Esophagus squamous epithelium (tissue), 5 donors: ENCODE data around the gene IKZF4. TPM values are rescaled to one million over a fixed set of nuclear protein-coding genes. Genes with fewer than 3 reads are reported as not detected.
"Not testable (repeated sequence)": the region's sequence is repeated elsewhere in the genome, so short reads cannot be mapped to it uniquely, and the experiment has no call there.

Source experiments
- DNase-seq: peaks from one replicate; lab custom pipeline; 2025; lab: John Stamatoyannopoulos, UW
- H3K27ac ChIP-seq, 4 donors: fragments of 200-600 bp; sonication (generic); one replicate each; pipeline ENCODE4 v1.5.1; 2016 to 2019; ENCODE audit warnings: mild to moderate bottlenecking in 1 of 4
- H3K27me3 ChIP-seq, 4 donors: fragments of 200-600 bp; sonication (generic); 1 replicate in 3 of 4; 2 replicates in 1 of 4; pipeline versions ENCODE4 v1.5.1 to v1.6.0; 2017 to 2021; ENCODE audit warnings: antibody characterized with exemption in 1 of 4
- H3K36me3 ChIP-seq, 3 donors: fragments of 200-600 bp; sonication (generic); one replicate each; pipeline ENCODE4 v1.5.1; 2016 to 2019
- H3K4me1 ChIP-seq, 3 donors: fragments of 200-600 bp; sonication (generic); one replicate each; pipeline ENCODE4 v1.5.1; 2017 to 2019
- H3K4me3 ChIP-seq, 4 donors: fragments of 200-600 bp; sonication (generic); 1 replicate in 3 of 4; 2 replicates in 1 of 4; pipeline ENCODE4 v1.5.1; 2016 to 2019; ENCODE audit warnings: mild to moderate bottlenecking in 2 of 4, moderate library complexity in 1 of 4
- H3K9me3 ChIP-seq, 3 donors: fragments of 200-600 bp; sonication (generic); one replicate each; pipeline ENCODE4 v1.5.1; 2016 to 2019
- CTCF ChIP-seq, 6 experiments: fragments of 450-650 bp in 4 of 6; fragments of 200-600 bp in 2 of 6; sonication (generic) in 2 of 6; IDR thresholded peaks; one replicate each; pipeline ENCODE4 v1.5.1; 2016 to 2019; ENCODE audit warnings: antibody characterized with exemption in 6 of 6, mild to moderate bottlenecking in 4 of 6, moderate library complexity in 4 of 6
- POLR2A ChIP-seq, 4 donors: fragments of 450-650 bp; IDR thresholded peaks; one replicate each; pipeline ENCODE4 v1.6.1; 2017; ENCODE audit warnings: antibody characterized with exemption in 4 of 4, mild to moderate bottlenecking in 4 of 4, moderate library complexity in 3 of 4
- WGBS, 2 donors: methylation state at CpG; one replicate each; pipeline ENCODE4 v1.1.5; 2018; 5-methylcytosine and 5-hydroxymethylcytosine counted together
- intact Hi-C: fragments of 100-400 bp; cut with DNase I; formaldehyde crosslinking; loops from one replicate; pipeline ENCODE4 v1.15.0; 2022
- total RNA-seq, 4 donors: library from RNA; depleted of rRNA; stranded (reverse); fragments of >200 nt; gene quantifications; one replicate each; pipeline ENCODE4 v1.1.0, GENCODE V29; 2016
- donor health status: DM: yes; HTN: yes; CAD: no.

Gene IKZF4
- total RNA-seq, 4 donors from 2014 or later, result 1.2 to 2.0 (median 1.9) TPM

GRCh38 chr12:55982319-55982936 is 38.4 kb upstream of the IKZF4 start:
- H3K4me1 ChIP-seq, result peaks cover 0 to 30% (median 20%) of the 10 kb centered on the region in 3 donors
- intact Hi-C loops, result no loop called here
- no peak for TF ChIP-seq CTCF (IDR thresholded peaks at IDR 0.05)
- no peak for TF ChIP-seq POLR2A (IDR thresholded peaks at IDR 0.05)
- no peak overlapping the region for H3K27ac ChIP-seq
- WGBS, 2 donors, result 69 to 71% methylated on average over 3 of the region's 3 CpGs
- no peak for DNase-seq
- H3K9me3 ChIP-seq, result no peaks in the 10 kb centered on the region
- H3K4me3 ChIP-seq, result no peak overlapping the region
- peaks cover 11 to 79% (median 21%) of the 10 kb centered on the region in 3 donors for H3K36me3 ChIP-seq
- H3K27me3 ChIP-seq, result no peaks in the 10 kb centered on the region

GRCh38 chr12:55983232-55983842 is 37.5 kb upstream of the IKZF4 start:
- Histone ChIP-seq H3K27me3 (no peaks in the 10 kb centered on the region), H3K36me3 (peaks cover 11 to 85% (median 21%) of the 10 kb centered on the region in 3 donors), H3K9me3 (no peaks in the 10 kb centered on the region), H3K4me3 (no peak overlapping the region), H3K27ac (no peak overlapping the region), H3K4me1 (peaks cover 0 to 21% (median 14%) of the 10 kb centered on the region in 3 donors)
- intact Hi-C loops, result no loop called here
- no peak for TF ChIP-seq CTCF (IDR thresholded peaks at IDR 0.05)
- no peak for TF ChIP-seq POLR2A (IDR thresholded peaks at IDR 0.05)
- 76 to 90% methylated on average over 4 of the region's 4 CpGs for WGBS, 2 donors
- DNase-seq, result no peak

DNA sequence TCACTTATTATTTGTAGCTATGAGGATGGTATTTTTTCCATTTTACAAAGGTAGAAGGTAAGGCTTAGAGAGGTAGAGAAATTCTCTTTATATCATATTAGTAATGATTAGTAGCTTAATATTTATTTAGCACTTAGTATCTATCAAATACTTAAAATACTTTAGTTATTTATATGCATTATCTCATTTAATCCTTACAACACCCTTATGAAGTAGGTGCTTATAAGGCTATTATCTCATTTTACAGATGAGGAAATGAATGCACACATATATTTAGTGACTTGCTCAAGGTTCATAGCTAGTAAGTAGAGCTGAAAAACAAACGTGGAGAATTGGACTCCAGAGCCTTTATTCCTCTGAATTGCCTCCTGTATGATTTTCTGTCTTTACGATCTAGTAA is 36.0 kb upstream of the IKZF4 start:
- TF ChIP-seq POLR2A (IDR thresholded peaks at IDR 0.05) (no peak), CTCF (IDR thresholded peaks at IDR 0.05) (no peak)
- Histone ChIP-seq H3K27me3 (no peaks in the 10 kb centered on the region), H3K36me3 (peaks cover 16 to 93% (median 30%) of the 10 kb centered on the region in 3 donors), H3K4me3 (no peak overlapping the region), H3K9me3 (no peaks in the 10 kb centered on the region), H3K27ac (no peak overlapping the region), H3K4me1 (peaks cover 0 to 7% (median 5%) of the 10 kb centered on the region in 3 donors)
- 59 to 75% methylated on average over 2 of the region's 2 CpGs for WGBS, 2 donors
- DNase-seq, result no peak
- intact Hi-C loops, result no loop called here

DNA sequence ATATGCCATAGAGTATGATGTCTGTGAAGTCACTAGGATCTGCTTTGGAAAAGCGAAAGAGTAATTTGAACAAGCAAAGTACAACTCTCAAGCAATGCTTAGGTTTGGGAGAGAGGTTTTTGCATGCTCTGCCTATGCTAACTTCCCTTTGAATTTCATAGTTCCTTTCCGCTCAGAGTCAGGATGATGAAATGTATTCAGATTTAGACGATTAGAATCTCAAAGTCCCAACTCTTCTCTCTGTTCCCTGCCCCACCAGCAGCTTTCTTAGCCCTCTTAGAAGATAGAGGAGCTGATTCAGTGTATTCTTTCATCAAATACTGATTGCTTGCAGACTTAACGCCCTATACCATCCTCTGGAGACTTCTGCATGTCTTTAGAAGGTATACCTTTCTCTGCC is 35.5 kb upstream of the IKZF4 start:
- Histone ChIP-seq H3K4me3 (no peak overlapping the region), H3K4me1 (peaks cover 0 to 7% (median 5%) of the 10 kb centered on the region in 3 donors), H3K36me3 (peaks cover 18 to 93% (median 35%) of the 10 kb centered on the region in 3 donors), H3K9me3 (no peaks in the 10 kb centered on the region), H3K27ac (no peak overlapping the region), H3K27me3 (no peaks in the 10 kb centered on the region)
- 90 to 92% methylated on average over 4 of the region's 4 CpGs for WGBS, 2 donors
- no peak for DNase-seq
- intact Hi-C loops, result no loop called here
- TF ChIP-seq POLR2A (IDR thresholded peaks at IDR 0.05) (no peak), CTCF (IDR thresholded peaks at IDR 0.05) (no peak)

DNA sequence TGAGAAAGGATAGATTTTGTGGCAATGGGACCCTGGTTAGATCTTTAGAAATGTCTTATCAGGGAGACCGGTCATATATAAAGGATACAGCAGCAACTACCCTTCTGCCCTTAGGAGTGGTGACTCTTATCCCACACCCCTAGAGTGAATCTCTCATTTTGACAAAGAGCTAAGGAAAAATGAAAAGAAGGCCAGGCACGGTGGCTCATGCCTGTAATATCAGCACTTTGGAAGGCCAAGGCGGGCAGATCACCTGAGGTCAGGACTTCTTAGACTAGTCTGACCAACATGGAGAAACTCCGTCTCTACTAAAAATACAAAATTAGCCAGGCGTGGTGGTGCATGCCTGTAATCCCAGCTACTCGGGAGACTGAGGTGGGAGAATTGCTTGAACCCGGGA is 34.9 kb upstream of the IKZF4 start:
- DNase-seq, H3K27me3 ChIP-seq, H3K4me1 ChIP-seq, H3K4me3 ChIP-seq, H3K9me3 ChIP-seq, intact Hi-C loops, H3K27ac ChIP-seq: not testable (repeated sequence)
- H3K36me3 ChIP-seq, result peaks cover 25 to 93% (median 36%) of the 10 kb centered on the region in 3 donors
- WGBS, 2 donors, result 87 to 96% methylated on average over 7 of the region's 7 CpGs
